Measurements from ENCODE around the gene C1orf94.

The C1orf94 gene, protein sequence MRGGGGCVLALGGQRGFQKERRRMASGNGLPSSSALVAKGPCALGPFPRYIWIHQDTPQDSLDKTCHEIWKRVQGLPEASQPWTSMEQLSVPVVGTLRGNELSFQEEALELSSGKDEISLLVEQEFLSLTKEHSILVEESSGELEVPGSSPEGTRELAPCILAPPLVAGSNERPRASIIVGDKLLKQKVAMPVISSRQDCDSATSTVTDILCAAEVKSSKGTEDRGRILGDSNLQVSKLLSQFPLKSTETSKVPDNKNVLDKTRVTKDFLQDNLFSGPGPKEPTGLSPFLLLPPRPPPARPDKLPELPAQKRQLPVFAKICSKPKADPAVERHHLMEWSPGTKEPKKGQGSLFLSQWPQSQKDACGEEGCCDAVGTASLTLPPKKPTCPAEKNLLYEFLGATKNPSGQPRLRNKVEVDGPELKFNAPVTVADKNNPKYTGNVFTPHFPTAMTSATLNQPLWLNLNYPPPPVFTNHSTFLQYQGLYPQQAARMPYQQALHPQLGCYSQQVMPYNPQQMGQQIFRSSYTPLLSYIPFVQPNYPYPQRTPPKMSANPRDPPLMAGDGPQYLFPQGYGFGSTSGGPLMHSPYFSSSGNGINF

DNA sequence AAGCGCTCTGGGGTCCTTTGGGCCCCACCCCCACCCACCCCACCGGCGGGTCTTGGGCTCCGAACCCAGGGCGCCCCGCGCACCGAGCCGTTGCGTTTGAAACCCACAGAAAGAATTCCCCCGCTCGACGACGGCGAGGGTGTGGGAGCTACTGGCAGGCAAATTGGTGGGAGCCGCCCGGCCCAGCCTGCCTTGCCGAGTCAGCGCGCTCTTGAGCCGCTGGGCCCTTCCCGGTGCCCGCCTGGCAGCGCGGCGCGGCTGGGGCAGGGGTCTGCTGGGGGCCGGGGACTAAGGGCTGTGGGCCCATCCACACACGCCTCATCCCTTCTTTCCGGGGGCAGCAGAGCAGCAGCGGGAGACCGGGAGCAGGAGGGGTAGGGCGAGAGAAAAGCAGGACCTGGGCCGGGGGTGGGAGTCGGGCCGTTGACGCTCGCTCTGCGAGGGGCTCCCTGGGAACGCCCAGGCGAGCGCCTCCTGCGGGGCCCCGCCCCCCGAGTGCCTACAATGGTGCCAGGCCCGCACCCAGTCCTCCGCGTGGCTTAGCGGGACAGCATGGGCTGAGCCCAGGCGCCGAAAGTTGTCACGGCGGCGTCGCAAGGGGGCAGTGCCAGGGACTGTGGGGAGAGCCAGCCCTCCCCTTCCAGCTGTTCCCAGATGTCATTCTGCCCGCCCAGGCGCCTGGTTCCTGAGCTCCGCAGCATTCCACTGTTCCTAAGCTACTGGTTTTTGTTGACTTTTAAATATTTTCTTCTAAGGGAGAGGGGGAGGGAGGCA, at the start of gene C1orf94:
TSS of gene C1orf94 (plus strand) at position 78 of the 774 bp plus-strand sequence. CDS start 883 bp downstream, outside the sequence.
- intact Hi-C loops (cut with DNase I) = no loop called here
- DNase-seq = peak in 40 of 42 donors; percentile 8 to 83 (median 57)

DNA sequence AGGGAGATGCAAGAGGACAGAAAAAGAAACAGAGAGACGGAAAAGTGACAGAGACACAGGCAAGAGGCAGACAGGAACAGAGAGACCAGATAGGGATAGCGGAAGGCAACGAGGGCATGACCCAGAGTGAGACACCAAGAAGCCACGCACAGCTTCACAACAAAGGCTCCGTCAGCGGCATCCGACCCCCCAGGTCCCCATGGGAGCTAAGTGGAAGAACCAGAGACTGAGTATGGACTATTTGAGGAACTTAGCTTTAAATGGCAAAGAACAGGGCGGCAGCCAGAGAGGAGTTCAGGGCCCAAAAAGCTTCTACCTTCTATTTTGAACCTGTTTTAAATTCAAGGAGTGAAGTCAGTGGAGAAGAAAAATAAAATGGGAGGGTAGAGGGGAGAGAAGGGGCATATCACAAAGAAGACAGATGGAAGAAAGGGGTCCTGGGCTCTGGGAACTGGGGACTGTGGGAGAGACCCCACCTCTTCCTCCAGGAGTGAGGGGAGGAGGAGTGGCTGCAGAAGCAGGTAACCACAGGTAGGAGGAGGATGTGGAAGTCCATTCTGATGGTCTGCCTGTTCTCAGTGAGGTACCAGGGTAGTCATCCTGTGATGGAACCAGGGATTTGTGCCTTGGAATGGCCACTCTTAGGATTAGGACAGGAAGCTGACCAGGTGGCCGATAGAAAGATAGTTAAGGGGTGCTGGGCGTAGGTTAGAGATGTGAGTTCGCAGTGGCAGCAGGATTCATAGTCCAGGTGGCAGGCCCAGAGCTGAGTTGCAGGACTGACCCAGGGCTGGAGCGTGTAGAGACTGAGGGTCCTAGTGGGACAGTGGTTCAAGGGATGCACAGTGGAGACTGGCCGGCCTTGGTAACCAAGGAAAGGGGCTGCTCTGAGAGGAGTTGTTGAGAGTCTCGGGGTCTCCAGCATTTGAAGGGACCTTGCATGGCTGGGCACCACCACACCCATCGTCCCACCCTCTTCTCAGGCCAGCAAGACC, 49.4 kb upstream of the C1orf94 start:
- intact Hi-C loops (cut with DNase I) = no loop called here

DNA sequence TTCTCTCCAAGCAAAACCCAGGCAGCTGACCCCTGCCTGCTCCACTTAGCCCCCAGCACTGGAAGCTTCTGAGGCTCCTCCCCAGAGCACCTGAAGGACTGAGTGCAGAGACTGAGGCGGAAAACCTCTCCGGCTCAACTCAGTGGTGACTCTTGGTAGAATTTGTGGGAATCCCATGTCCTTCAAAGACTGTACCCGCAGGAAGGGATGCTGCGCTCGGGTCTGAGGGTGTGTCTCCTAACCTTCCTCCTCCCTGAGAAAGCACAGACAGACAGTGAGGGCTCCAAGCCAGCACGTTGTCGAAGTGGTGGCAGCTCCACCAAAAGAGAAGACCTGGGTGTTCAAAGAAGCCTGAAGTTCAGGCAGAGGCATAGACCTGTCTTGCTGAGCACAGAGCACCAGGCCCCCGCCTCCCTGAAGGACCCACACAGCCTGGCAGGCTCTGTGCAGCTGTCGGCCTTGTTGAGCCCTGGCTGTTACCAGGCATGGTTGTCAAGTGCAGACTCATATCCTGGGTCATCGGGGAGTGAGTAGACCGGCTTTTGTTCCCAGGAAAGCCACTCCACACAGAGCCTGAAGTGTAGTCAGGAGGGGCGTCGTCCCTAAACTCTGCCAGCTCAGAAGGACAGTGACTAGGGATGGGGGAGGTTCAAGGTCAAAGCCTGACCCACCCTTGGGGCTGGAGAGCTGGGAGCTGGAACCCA, 48.4 kb upstream of the C1orf94 start:
- intact Hi-C loops (cut with DNase I) = no loop called here
- DNase-seq = peak in 1 of 42 donors; percentile 28

More for the DNA sequence above, 49.4 kb upstream of the C1orf94 start:
- peak in 1 of 42 donors; percentile 31 for DNase-seq

DNA sequence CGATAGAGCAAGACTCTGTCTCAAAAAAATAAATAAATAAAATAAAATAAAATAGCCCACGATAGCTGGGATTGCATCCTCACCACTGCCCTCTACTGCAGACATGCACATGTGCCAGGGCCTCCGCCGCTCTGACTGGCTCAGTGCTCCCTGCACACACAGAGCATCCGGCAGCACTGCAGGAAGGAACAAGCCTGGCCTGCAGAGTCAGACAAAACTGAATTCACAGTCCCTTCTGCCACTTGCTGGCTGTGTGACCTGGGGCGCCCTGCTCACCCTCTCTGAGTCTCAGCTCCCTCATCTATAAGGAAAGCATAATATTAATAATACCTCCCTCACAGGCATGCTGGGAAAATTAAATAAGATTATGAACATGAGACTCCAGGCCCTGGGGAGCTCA, 47.1 kb upstream of the C1orf94 start:
- peak in 6 of 42 donors; percentile 8 to 38 (median 30) for DNase-seq

DNA sequence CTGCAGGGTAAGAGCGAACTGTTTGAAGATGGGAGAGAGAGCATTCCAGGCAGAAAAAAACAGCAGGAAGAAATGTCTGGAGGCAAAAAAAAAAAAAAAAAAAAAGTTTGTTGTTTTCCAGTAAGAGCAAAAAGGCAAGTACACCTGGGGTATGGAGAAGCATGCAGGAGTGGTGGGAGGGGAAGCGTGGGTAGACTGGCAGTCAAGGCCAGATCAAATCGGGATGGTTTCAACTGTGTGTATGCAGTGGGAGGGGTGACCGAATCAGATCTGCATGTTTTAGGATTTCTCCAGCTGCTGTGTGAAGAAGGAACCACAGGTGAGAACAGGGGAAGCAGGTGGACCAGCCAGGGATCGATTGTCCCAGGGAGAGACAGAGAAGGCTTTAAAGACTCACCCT, 46.4 kb upstream of the C1orf94 start:
- peak in 17 of 42 donors; percentile 11 to 75 (median 32) for DNase-seq
- intact Hi-C loops (cut with DNase I) = no loop called here

More for the DNA sequence above, 47.1 kb upstream of the C1orf94 start:
- intact Hi-C loops (cut with DNase I) = no loop called here

DNA sequence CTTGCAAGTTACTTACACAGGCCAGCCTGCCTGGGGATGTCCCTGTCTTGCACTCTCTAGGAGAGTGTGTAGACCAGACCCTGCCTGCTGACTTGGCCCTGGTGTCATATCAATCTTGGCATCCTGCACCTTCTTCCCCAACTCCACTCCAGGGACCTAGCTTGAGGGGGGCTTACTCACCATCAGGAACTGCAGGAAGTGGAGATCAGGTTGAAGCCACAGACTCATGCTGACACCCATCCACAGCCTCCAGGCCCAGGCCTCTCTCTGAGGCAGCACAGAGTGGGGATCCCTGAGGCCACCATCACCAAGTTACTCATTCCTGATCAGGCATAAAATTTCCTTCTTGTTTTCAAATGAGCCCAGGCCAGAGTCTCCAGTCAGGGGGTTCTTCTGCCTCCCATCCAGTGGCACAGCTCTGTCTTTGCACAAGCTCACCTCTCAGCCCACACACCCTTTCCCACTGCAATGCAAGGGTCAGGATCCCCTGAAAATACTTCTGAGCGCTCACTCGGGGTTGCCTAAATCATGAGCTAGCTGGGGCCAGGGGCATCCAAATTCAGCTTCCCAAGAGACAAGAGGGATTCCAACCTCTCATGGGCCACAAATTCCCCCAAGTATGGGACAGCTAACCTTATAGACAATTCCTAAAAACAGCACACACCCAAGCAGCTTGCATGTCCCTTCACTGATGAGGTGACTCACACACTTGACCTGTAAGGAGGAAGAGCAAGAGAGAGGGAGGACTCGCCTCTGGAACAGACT, 45.1 kb upstream of the C1orf94 start:
- DNase-seq = peak in 1 of 42 donors; percentile 31

DNA sequence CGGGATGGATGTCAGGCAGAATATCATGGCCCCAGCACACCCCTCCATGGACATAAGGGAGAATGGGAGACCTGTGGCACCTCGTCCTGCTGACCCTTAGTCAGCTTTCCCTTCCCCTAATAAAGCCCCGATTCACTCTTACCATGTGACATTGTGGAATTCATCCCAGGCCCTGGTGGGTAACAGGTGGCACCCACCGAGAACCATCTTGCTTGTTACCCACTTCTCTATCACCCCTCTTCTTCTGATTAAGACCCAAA, 44.6 kb upstream of the C1orf94 start:
- intact Hi-C loops (cut with DNase I) = no loop called here
- peak in 1 of 42 donors; percentile 14 for DNase-seq

More for the DNA sequence above, 45.1 kb upstream of the C1orf94 start:
- intact Hi-C loops (cut with DNase I) = no loop called here

DNA sequence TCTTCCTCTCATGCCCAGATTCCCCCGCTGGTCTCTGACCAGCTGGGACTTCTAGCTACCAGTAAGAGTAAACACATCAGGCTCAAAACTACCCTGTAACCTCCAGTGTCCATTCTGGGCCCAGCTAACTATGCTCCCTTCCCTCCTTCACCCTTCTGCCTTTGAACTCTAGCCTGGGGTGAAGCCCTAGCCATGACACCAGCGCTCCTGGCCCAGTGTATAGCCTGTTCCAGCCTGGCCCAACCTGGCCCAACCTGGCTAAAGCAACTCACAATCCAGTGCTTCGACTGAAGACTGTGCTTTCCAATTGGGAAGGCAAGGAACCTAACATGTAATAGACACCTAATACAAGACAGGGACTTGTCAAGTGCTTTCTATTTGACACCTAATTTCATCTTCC, 39.3 kb upstream of the C1orf94 start:
- peak in 1 of 42 donors; percentile 18 for DNase-seq
- intact Hi-C loops (cut with DNase I) = no loop called here

DNA sequence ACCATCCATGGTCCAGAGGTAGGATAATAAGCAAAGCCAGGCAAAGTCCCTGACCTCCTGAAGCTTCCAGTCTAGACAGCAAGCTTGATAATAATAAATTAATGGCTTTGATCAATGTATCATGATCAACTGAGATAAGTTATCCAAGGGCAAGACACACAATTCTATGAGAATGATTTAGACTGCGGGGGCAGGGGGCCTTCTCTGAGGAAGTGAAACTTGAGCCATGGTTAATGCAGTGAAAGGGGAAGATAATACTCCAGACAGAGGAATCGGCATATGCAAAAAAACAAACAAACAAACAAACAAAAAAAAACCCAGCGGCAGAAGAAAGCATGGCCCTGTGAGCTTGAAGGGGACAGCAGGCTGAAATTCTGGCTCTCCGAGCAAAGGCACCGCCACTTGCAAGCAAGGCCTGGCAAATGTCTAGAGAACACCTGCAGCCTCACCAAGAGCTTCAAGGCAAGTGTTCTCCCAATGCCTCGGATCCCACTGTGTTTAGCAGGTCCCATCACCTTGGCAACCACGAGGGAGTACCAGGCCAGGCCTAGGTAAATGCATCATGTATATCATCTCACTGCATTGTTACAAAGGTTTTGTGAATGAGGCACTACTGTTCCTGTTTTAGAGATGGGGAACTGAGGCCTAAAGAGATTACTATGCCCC, 36.6 kb upstream of the C1orf94 start:
- intact Hi-C loops (cut with DNase I) = no loop called here
- DNase-seq = peak in 8 of 42 donors; percentile 5 to 43 (median 20)

DNA sequence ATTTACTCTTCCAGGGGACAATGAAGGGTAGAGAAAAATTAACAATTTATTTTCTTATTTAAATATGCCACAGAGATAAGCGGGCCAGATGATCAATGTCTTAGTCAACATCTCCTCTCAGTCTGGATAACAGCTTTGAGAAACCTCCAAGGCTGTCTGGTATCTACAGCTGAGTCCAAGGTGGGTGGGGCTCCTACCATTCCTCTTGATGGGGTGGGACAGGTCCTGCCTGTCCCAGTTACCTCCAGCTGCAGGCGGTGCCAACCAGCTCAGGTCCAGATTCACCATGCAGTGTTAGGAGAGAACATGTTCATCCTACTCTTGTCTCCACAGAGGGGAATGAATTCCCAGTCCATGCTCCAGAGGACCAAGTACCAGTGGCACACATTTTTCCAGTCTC, 32.7 kb upstream of the C1orf94 start:
- intact Hi-C loops (cut with DNase I) = no loop called here
- DNase-seq = no peak

DNA sequence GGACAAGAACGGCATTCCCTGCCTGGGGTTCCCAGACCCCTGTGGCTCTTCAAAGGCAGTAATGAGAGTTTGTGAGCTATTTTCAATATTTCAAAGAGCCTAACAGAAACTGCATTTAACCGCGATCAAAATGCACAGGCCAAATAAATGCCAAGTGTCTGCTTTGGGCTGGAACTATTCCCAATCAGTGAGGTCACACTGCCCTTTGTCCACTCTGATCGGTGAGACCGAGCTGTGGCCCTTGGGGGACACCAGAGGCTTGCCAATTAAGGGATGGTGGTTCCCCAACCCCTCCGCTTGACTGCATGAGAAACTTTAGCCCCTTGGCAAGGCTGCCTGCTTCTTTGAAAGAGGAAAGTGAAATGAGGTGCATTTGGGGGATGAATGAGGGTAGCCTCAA, 31.9 kb upstream of the C1orf94 start:
- intact Hi-C loops (cut with DNase I) = no loop called here
- peak in 5 of 42 donors; percentile 4 to 58 (median 24) for DNase-seq

DNA sequence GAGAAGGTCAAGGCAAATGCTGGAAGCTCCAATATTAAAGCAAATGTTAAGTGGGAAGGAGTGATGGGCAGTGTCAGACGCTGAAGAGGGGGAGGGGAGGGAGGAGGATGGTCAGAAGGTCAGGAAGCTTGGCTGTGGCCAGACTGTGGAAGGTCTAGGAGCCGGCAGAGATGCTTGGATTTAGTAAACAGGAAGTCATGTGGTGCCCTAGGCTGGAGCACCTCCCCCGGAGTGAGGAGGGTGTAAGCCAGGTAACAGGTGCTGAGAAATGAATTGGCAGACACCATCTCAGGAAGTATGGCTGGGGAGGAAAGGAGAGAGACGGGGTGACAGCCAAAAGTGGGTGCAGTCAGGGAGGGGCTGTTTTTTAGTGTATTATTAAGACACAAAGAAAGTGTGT, 29.4 kb upstream of the C1orf94 start:
- no peak for DNase-seq
- intact Hi-C loops (cut with DNase I) = no loop called here

DNA sequence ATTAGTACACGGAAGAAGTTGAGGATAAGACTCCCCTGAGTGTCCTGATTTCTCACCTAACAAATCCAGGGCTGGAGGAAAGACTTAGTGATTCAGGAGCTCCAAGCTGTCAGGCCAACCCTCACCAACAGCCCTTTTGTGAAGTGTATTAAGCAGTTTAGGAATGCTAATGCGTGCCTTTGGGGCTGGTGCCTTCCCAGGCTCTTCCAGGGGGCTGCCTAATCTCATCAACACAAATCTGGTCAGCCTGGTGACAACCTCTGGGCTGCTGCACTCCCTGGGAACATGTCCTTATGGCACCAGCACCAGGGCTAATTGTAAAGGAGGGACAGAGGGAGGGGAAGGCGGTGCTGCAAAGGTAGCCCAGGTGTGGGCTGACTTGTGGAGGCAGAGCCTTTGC, 27.2 kb upstream of the C1orf94 start:
- DNase-seq = no peak
- intact Hi-C loops (cut with DNase I) = no loop called here

DNA sequence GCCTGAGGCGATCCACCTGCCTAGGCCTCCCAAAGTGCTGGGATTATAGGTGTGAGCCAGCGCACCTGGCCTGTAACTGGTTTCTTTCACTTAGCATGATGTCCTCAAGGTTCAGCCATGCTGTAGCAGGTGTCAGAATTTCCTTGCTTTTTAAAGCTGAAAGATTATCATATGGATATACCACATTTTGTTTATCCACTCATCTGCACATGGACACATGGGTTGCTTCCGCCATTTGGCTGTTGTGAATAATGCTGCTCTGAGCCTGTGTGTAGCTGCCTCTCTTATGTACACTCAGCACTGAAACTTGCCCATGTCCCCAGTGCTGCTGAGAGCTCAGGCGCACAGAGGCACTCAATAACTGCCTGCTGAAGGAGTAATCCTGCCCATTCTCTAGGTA, 23.5 kb upstream of the C1orf94 start:
- no peak for DNase-seq
- intact Hi-C loops (cut with DNase I) = no loop called here

DNA sequence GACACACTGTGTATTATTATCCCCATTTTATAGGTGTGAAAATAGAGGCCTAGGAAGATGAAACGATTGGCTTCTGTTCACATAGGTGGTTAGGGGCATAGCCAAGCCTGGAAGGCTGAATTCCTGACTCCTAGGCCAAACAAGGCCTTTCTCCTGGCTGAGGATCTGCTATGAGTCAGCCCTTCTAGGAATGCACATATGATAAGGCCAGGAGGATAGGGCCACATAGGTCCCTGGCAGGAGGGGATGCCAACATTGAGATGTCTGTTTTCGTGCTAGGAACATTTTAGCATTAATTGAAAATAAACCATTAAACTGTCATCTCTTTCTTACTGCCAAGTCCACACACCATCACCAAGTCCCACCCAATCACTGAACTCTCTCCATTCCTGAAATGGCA, 20.8 kb upstream of the C1orf94 start:
- intact Hi-C loops (cut with DNase I) = no loop called here
- DNase-seq = no peak

DNA sequence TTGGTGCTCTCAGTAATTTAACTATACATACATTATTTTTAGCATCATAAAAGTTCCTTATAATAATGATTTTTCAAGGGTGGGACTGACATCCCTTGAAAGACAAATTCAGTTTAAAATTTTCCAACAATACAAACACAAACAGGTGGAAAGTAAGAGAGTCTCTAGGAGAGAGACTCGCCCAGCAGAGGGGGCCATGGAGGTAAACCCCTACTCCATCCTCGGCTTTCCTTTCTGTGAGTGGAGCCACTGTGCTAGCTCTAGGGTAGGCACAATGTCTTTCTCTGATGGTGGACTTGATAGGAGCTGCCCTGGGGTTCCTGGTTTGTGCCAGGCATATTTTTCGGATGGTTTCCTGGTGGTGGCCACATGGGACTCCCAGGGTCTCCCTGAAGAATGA, 20.0 kb upstream of the C1orf94 start:
- no peak for DNase-seq

More for the DNA sequence above, 20.0 kb upstream of the C1orf94 start:
- intact Hi-C loops (cut with DNase I) = no loop called here
